ENCODE measurements around the gene ARHGAP31.

DNA sequence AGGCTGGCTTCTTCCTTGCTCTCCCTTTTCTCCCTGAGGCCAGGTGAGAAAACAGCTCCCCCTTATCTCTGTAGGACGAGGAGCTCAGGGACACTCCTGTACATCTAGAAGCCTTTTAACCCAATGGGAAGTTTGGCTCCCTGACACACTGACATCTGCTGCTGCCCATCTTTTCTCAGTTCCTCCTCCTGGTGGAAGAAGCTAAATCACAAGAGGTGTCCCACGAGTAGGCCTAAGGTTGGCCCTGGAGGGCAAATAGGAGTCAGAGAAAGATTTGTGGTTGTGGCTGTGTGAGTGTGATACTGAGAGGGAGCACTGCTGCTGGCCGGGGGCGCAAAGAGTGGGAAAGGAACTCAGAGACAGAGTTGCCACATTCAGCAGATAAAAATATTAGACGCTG, 49.5 kb downstream of the ARHGAP31 start:
- TF ChIP-seq POLR2A (IDR thresholded peaks at IDR 0.05) = no peak
- TF ChIP-seq, protein P1, sequence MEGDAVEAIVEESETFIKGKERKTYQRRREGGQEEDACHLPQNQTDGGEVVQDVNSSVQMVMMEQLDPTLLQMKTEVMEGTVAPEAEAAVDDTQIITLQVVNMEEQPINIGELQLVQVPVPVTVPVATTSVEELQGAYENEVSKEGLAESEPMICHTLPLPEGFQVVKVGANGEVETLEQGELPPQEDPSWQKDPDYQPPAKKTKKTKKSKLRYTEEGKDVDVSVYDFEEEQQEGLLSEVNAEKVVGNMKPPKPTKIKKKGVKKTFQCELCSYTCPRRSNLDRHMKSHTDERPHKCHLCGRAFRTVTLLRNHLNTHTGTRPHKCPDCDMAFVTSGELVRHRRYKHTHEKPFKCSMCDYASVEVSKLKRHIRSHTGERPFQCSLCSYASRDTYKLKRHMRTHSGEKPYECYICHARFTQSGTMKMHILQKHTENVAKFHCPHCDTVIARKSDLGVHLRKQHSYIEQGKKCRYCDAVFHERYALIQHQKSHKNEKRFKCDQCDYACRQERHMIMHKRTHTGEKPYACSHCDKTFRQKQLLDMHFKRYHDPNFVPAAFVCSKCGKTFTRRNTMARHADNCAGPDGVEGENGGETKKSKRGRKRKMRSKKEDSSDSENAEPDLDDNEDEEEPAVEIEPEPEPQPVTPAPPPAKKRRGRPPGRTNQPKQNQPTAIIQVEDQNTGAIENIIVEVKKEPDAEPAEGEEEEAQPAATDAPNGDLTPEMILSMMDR (IDR thresholded peaks at IDR 0.05) = no peak
